Activated CD4-positive, CD25-positive, alpha-beta regulatory T cell treated with anti-CD3 and anti-CD28 coated beads, Interleukin-2, amount 50 U/mL, for 16 hours (primary cell): ENCODE measurements around the gene RCAN3.
"Not testable (repeated sequence)": the region's sequence is repeated elsewhere in the genome, so short reads cannot be mapped to it uniquely, and the experiment has no call there.

Experiments
- DNase-seq: peaks from one replicate; pipeline ENCODE4 v3.0.0-alpha.2; 2020; ENCODE audit warnings: low read depth, low spot score

Gene RCAN3

DNA sequence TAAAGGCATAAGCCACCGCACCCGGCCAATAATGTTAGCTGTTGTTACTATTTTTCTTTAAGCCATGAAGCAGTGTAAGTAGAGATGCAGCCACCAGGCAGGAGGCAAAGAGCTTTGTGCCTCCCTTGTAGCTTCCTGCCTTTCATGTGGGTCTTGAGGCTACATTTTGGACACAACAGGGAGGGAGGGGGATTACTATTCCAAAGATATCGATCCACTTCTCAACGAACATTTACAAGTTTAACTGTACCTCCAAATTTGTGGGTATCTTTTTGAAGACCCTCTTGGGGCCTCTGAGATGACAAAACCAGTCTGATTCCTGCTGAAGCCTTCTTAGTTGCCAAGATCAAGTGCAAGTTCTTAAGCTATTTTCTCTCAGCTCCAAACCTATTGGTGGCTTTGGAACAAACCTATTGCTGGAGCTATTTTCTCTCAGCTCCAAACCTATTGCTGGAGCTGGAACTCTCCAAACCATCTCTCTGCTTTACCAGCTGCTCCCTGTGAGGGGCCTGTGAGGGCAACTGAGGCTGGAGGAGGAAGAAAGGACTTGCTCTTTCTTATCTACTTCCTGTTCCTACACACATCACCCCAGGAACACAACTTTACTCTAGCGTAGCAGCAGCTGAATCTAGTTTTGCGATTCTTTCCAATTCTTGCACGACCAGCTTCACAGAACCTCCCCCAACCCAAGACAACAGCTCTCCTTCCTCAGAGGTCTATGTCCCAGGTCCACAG, 16.1 kb upstream of the RCAN3 start:
- no peak for DNase-seq

DNA sequence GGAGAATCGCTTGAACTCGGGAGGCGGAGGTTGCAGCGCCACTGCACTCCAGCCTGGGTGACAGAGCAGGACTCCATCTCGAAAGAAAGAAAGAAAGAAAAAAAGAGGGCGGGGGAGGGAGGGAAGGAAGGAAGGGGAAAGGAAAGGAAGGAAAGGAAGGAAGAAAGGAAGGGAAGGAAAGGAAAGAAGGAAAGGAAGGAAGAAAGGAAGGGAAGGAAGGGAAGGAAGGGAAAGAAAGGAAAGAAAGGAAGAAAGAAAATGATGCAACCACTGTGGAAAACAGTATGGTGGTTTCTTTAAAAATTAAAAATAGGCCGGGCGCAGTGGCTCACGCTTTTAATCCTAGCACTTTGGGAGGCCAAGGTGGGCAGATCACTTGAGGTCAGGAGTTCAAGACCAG, 15.2 kb upstream of the RCAN3 start:
- no peak for DNase-seq

DNA sequence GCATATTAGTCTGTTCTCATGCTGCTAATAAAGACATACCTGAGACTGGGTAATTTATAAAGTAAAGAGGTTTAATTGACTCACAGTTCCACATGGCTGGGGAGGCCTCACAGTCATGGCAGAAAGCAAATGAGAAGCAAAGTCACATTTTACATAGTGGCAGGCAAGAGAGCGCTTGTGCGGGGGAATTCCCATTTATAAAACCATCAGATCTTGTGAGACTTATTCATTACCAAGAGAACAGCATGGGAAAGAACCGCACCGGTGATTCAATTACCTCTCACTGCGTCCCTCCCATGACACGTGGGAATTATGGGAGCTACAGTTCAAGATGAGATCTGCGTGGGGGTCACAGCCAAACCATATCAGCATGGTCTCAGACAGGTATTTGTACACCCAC, 14.5 kb upstream of the RCAN3 start:
- DNase-seq, result not testable (repeated sequence)

DNA sequence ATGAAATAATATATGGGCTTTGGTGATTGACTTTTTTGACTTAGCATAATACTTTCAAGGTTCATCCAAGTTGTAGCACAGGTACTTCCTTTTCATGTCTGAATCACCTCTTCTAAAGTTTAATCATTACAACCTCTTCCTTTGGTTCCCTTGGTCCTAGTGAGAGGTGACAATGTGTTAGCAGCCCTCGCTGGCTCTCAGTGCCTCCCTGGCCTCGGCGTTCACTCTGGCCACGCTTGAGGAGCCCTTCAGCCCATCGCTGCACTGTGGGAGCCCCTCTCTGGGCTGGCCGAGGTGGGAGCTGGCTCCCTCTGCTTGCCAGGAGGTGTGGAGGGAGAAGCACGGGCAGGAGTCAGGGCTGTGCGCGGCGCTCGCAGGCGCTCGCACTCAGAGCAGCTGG, 13.0 kb upstream of the RCAN3 start:
- DNase-seq, result no peak

DNA sequence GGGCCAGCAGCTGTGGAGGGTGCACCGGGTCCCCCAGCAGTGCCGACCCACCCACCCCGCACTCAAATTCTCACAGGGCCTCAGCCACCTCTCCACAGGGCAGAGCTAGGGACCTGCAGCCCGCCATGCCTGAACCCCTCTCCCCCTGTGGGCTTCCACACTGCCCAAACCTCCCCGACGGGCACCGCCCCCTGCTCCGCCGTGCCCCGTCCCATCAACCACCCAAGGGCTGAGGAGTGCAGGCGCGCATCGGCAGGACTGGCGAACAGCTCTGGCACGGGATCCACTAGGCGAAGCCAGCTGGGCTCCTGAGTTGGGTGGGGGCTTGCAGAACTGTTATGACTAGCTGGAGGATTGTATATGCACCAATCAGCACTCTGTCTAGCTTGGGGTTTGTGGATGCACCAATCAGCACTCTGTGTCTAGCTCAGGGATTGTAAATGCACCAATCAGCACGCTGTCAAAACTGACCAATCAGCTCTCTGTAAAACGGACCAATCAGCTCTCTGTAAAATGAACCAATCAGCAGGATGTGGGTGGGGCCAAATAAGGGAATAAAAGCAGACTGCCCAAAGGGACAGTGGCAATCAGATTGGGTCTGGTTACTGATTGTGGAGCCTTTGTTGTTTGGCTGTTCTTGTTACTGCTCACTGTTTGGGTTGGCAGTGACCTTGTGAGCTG, 12.4 kb upstream of the RCAN3 start:
- DNase-seq, result no peak

DNA sequence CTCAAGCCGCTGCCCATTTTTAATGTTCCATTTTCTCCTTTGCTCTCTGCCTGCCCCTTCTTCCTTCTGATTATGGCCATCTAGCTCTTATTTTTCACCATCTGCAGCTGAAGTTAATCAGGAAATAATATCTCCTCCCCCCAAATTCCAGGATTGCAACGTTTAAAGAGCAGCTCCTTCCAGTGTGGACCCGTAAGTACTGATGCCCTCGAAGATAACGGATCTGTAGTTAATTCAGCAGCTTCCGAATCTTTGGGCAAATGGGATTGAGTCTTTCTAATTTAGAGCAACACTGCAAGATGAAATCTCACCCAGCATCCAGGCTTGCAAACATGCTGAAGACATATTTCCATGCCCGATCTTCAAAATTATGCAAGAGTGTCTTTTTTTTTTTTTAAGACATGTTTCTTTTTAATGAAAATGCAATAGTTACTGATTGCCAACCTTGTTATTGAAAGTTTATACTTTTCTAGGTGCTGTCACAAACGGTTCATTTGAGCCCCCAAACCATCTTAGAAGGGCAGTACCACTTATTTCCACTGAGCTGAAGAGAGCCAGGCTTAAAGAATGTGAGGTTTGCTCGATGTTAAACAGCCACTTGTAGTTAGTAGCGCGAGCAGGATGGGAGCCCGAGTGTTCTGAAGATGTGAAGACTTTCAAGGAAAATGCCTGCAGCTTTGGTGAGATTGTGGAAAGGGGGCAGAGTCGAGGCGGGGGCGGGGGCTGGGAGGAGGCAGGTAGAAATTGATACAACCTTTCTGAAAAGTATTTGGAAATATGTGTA, 10.9 kb upstream of the RCAN3 start:
- no peak for DNase-seq

DNA sequence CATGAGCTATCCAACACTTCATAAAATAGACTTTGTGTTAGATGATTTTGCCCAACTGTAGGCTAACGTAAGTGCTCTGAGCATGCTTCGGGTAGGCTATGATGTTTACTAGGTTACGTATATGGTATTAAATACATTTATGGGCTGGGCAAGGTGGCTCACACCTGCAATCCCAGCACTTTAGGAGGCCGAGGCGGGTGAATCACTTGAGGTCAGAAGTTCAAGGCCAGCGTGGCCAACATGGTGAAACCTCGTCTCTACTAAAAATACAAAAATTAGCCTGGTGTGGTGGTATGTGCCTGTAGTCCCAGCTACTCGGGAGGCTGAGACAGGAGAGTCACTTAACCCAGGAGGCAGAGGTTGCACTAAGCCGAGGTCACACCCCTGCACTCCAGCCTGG, 9.7 kb upstream of the RCAN3 start:
- DNase-seq, result not testable (repeated sequence)

DNA sequence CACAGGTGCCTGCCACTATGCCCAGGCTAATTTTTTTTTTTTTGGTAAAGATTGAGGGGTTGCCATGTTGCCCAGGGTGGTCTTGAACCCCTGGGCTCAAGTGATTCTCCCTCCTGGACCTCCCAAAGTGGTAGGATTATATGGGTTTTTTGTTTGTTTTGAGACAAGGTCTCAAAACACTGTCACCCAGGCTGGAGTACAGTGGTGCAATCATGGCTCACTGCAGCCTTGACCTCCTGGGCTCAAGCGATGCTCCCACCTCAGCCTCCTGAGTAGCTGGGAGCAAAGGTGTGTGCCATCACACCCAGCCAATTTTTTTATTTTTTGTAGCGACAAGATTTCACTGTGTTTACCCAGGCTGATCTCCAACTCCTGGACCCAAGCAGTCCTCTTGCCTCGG, 8.9 kb upstream of the RCAN3 start:
- DNase-seq, result no peak

DNA sequence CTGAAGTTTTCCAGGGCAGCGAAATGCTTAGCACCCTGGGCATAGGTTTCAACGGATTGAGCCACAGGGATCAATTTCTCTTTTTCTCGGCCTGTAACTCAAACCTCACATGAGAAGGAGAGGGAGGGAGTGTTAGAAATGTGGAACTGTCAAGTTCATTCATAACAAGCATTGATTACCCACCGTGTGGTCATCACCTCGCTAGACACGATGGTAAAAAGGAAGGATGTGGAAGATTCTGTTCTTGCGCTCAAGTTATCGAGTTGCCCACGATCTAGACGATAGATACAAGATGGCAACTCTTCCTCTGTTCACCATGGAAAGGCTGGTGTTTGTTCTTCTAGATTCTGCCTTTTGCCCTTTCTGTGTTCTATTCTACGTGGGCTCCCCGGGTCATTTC, 4.0 kb upstream of the RCAN3 start:
- DNase-seq, result no peak

DNA sequence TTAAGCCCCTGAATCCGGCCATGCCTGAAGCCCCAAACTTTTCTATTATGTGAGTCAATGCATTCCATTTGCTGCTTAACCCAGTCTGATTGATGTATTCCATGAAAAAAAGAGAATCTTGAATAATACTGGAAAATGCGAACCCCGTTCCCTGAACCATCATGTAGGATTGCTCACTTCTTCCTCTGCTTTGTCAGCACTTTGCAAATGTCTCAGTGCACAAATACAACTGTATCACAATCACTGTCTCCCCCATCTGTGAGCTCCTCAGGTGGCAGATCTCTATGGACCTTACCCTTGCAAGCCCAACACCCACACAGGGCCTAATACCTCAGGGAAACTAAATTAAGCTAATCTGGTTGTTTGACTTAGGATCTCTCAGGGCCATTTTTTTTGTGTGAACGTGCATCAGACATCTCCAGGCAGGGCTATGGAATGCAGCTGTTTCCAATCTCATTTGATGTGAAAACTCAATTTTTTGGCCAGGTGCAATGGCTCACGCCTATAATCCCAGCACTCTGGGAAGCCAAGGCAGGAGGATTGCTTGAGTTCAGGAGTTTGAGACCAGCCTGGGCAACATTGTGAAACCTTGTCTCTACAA, 2.1 kb upstream of the RCAN3 start:
- no peak for DNase-seq

DNA sequence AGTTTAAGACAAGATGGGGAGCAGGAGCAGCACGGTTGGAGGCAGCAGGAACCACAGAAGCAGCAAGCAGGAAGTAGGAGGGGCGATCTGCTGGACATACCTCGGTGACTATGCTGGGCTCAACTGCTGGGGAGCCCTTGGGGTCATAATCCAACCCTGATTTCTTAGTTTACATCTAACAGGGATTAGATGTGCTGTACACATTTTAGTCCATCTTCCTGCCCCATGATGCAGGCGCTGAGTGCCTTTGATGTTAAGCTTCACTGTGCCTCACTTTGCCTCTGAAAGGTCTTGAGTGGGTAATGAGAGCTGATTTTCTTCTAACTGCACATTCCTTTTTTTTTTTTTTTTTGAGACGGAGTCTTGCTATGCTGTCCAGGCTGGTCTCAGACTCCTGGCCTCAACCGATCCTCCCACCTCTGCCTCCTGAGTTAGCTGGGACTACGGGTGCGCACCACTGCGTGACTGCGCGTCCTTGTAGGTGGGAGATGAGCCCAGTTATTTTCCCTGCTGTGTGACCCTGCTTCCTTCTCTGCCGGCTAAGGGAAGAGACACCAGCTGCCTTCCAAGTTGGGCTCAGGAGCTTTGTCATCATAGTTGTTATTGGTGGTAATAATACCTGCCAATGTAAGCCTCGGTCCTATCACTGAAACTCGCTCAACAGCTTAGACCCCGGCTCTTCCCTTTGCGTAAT, 1.1 kb upstream of the RCAN3 start:
- DNase-seq, result no peak

DNA sequence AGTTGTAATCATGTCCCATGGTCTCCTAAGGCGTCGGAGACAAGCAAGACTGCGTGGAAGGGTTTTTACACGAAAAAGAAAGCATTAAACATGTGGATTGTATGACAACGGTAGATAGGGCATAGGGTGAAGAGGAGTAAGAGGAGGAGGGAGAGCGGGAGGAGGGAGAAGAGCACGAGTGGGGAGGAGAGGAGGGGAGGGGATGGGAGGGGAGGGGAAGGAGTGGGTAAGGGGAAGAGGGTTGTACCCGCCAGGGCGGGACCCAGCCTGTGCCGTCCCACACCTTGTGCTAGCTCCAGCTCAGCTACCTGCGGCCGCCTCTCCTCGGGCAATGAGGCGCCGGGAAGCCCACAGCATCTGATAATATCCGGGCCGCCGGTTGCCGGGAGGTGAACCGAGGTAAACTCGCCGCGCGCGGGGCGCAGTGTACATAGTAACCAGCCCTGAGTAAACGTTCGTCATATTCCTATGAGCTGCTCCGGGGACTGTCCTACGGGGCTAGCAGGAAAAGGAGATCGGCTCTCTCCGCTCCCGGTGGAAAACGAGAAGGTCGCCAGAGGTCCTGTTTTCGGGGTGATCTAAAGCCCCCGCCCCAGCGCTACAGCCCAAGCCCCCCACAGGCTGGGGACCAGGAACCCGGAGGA, 449 bp upstream of the RCAN3 start:
- peak; percentile 64 for DNase-seq

DNA sequence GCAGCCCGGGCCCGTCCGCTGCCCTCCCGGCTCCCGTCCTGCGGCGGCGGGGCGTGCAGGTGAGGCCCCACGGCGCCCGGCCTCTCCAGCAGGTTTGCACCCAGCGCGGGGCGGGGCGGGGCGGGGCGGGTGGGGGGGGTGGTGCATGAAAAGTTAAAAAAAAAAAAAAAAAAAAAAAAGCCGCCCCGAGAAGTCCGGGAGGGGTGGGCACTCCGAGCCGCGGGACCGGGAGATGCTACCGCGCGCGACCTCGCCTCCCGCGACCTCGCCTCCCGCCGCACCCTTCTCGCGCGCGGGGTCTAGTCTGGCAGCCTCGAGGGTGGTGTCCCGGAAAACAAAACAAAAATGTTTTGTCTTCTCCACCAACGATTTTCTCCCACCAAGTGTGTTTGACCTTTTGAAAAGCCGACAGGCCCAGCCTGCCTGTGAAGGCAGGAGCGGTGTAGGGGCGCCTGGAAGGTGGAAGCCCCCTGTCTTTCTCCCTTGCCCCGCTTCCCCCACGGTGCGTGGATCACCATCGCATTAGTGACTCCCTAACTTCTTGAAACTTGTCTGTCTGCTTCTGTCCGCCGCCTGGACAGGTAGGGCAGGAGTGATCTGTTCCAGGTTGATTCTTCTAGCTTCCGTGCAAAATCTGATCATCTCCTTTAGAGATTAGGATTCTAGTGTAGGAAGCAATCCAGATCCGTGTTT, 569 bp downstream of the RCAN3 start:
- no peak for DNase-seq

DNA sequence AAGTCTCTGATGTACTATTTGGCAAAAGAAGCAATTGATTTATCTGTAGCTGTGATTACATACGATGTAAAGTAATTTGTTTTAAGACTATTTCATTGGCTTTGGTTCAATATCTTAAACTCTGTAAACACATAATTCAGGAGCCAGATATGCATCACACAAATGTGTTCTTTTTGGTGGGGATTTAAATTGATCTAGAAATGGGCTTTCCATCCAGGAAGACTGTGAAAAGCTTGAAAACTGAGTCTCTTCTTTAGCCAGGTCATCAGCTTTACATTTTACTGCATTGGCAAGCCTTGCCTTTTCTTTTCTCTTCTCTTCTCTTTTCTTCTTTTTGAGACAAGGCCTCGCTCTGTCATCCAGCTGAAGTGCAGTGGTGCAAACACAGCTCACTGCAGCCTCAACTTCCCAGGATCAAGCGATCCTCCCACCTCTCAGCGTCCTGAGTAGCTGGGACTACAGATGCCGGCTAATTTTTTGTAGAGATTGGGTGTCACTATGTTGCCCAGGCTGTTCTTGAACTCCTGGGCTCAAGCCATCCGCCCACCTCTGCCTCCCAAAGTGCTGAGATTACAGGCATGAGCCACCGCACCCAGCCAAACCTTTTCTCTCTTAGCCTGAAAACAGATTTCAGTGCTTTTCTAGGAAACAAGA, 1.4 kb downstream of the RCAN3 start:
- no peak for DNase-seq

DNA sequence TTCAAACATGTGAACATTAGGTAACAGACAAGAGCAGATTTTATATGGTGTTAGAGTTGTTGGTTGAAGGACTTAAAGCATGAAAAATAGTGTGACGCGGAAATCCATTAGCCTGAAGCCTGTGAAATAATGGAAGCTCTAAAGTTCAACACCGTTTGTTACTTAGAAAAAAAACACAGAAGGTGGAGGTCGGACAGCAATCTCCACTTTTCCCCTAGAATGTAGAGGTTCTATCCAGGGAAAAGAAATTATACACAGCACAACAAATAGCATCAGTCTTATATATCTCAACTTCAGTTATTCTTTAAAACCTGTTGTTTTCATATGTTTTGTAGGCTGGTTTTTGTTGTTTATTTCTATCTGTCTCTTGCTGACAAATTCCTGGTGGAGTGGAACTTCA, 1.9 kb downstream of the RCAN3 start:
- DNase-seq, result no peak

DNA sequence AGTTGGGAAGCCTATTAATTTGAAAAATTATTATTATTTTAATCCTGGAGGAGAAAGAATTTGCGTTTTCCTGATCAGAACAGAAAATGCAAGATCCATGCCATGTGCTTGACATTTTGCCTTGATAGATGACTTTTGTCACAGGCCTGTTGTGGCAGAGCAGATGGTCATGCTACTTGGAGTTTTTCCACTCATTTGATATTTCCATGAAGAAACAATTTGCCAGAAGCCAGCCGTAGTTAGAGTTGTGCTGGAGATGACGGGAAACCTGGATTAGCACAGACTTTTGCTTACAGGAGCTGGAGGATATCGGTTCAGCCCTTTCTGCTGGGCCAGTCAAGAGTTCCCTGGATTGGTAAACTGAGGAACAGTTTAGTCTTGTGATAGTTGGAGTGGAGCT, 3.2 kb downstream of the RCAN3 start:
- DNase-seq, result no peak

DNA sequence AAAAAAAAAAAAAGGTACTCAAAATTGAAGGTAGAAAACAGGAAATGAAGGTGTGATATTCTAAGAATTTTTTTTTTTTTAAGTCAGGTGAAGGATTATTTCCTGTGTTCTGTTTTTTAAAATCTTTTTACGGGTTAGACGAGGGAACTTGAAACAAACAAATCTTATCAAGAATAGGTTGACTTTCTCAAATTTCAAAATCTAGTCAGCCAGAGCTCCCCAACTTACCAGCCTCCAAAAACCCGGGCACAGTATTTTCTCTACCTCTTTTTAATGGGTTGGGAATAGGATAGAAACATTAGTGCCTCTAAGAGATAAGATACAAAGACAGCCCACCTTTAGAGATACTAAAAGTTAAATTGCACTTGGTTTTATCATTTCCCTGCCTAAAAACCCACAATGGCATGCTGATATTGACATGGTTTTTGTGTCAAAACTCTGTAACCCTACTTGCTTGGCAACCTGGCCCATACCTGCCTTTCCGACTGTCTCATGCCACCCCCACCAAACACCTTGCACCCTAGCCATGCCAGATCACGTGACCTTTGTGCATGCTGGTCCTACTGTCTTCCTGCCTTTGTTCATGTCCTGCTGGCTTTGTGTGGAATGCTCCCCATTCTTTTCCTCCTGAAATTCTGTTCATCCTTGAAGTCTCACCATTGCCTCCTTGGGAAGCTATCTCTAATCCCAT, 4.2 kb downstream of the RCAN3 start:
- DNase-seq, result no peak

DNA sequence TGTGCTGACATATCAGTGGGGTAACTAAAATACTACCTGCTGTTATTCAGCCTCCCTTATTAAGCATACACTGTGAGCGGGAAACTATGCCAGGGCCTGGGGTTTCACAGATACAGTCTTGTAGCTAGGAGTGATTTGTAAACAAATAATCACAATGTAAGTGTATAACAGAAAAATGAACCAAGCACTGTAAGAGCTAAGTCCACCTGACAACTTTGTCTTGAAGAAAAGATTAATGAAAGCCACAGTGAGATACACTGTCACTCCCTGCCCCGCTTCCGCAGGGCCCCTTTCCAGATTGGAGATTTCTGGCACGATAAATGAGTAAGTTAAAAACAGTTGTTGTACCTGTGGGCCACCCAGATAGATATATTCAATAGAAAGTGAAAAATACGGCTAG, 4.8 kb downstream of the RCAN3 start:
- no peak for DNase-seq

DNA sequence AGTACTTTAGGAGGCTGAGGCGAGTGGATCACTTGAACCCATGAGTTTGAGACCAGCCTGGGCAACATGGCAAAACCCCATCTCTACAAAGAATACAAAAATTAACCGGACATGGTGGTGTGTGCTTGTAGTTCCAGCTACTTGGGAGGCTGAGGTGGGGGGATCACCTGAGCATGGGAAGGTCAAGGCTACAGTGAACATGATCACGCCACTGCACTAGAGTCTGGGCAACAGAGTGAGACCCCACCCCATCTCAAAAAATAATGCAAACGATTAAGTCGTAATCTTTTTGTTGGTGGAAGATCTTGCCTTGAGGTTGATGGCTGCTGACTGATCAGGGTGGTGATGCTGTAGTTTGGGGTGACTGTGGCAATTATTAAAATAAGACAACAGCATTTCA, 6.3 kb downstream of the RCAN3 start:
- DNase-seq, result no peak

DNA sequence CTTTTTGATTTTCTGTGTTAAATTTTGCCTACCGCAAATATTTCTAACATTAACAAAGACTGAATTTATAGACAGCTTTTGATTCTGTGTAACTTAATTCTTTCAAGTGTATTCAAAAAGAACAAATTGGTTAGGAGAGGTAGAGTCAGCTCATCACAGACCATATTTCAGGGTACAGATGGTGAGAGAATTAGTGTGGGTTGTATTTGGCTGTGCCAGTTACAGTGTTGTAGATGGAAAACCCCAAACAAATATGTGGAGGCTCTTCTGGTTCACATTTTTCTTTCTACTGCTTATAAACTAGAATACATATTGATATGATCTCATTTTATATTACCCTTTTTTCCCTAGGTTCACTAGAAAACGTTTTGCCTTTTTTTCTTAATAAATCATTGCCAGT, 11.1 kb downstream of the RCAN3 start:
- DNase-seq, result no peak
